Measurements from ENCODE around the gene ZNF780B. TPM values are rescaled to one million over a fixed set of nuclear protein-coding genes. Genes with fewer than 3 reads are reported as not detected.

The ZNF780B gene
- total RNA-seq, 4 donors from 2014 or later, result 14.6 to 33.9 (median 17.0) TPM

DNA sequence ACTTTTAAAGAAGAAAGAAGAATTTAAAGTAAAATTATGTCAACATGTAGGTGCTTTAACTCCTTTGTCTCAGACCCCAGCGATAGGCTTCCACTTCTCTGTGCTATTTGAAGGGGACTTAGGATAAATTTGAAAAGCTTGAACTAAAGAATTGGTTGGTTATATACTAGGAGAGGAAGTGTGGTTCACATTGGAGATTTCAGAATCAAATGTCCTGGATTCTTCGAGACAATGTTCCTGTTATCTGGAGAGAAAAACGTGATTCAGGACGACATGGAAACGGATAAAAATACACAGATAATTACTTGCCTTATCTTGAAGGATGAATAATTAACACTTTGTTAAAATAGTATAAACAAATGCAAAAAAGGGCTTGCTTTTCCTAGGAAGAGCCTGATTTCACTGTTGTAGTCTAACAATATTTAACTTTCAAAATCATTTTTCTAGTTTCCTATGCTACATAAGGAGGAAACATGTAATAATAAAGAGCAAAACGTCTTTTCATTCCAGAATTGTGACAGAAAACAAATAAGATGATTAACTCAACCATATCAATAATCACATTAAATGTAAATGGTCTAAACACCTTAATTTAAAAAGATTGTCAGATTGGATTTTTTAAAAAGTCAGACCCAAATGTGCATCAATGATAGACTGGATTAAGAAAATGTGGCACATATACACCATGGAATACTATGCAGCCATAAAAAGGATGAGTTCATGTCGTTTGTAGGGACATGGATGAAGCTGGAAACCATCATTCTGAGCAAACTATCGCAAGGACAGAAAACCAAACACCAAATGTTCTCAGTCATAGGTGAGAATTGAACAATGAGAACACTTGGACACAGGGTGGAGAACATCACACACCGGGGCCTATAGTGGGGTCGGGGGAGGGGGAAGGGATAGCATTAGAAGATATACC is 35.4 kb upstream of the ZNF780B start:
- H3K27me3 ChIP-seq, result peaks cover 0 to 1% of the 10 kb centered on the region in 2 donors
- peak overlapping the region; percentile 60 to 78 (median 72) for H3K4me3 ChIP-seq
- peak overlapping the region; percentile 60 to 93 (median 86) for H3K27ac ChIP-seq
- WGBS, 2 donors, result 45 to 48% methylated on average over 10 of the region's 10 CpGs
- H3K36me3 ChIP-seq, result peaks cover 0 to 4% (median 0%) of the 10 kb centered on the region in 3 donors
- no peak for DNase-seq (ENCODE audit: low spot score in 2 of 2)
- H3K9me3 ChIP-seq, result no peaks in the 10 kb centered on the region
- peaks cover 0 to 18% (median 4%) of the 10 kb centered on the region in 4 donors for H3K4me1 ChIP-seq
- no peak for TF ChIP-seq EP300 (IDR thresholded peaks at IDR 0.05)

DNA sequence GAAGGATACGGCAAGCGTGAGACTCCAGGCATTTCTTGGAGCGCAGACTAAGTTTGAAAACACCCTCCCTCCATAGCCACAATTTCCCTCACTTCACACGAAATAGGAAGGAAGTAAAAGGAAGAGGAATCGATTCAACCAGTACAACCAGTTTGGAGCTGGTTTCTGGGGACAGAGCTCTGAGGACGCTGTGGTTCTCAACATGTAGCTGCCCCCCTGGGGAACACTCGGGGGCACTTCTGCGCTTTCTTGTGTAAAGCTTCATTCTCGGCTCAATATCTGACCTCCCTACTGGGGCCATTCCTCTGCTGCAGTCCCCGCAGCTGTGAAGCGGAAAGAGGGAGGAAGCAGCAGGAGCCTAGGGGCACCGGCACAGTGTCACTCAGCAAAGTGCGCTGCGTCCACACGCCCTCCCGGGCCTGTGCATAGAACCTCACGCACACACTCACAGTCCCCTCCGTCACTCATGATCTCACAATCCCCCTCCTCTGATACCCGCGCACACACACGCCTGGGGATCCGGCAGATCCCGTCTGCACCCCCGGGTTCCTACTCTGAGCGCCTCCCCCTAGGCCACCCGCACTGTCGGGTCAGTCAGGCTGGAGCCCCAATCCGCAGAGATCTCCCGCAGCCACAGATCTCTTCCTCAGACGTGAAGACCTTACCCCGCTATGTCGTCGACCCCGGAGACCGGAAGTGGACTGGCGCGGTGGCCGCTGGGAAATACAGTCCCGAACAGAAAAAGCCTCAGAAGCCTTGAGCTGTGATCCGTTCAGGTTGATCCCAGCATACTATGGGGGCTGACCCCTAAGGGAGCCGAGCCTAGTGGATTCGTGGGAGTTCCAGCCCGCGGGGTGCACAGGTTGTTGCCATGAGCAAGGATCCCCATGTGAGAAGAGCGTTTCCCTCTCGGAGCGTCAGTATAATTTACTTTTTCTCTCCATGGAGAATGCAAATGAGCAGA is 34.5 kb upstream of the ZNF780B start, which contains the start of gene ZNF780A:
TSS of gene ZNF780A (minus strand) at position 703 of the 964 bp plus-strand sequence. CDS start 6,190 bp downstream, outside the sequence.
- WGBS, 2 donors, result 0 to 1% methylated on average over 44 to 47 of the region's 47 CpGs
- Histone ChIP-seq H3K27me3 (no peaks in the 10 kb centered on the region), H3K36me3 (peaks cover 0 to 7% (median 0%) of the 10 kb centered on the region in 3 donors), H3K4me1 (peaks cover 0 to 18% (median 4%) of the 10 kb centered on the region in 4 donors), H3K9me3 (no peaks in the 10 kb centered on the region), H3K27ac (peak within 1 kb of the TSS; percentile 60 to 93 (median 86)), H3K4me3 (peak within 1 kb of the TSS; percentile 60 to 78 (median 72))
- TF ChIP-seq EP300 (IDR thresholded peaks at IDR 0.05) (peak in 1 of 2 donors; percentile 74), POLR2A (IDR thresholded peaks at IDR 0.05) (peak in 1 of 2 donors; percentile 3)
- TF ChIP-seq, protein P1, sequence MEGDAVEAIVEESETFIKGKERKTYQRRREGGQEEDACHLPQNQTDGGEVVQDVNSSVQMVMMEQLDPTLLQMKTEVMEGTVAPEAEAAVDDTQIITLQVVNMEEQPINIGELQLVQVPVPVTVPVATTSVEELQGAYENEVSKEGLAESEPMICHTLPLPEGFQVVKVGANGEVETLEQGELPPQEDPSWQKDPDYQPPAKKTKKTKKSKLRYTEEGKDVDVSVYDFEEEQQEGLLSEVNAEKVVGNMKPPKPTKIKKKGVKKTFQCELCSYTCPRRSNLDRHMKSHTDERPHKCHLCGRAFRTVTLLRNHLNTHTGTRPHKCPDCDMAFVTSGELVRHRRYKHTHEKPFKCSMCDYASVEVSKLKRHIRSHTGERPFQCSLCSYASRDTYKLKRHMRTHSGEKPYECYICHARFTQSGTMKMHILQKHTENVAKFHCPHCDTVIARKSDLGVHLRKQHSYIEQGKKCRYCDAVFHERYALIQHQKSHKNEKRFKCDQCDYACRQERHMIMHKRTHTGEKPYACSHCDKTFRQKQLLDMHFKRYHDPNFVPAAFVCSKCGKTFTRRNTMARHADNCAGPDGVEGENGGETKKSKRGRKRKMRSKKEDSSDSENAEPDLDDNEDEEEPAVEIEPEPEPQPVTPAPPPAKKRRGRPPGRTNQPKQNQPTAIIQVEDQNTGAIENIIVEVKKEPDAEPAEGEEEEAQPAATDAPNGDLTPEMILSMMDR (IDR thresholded peaks at IDR 0.05), result no peak
- peak; percentile 37 to 58 for DNase-seq (ENCODE audit: low spot score in 2 of 2)

DNA sequence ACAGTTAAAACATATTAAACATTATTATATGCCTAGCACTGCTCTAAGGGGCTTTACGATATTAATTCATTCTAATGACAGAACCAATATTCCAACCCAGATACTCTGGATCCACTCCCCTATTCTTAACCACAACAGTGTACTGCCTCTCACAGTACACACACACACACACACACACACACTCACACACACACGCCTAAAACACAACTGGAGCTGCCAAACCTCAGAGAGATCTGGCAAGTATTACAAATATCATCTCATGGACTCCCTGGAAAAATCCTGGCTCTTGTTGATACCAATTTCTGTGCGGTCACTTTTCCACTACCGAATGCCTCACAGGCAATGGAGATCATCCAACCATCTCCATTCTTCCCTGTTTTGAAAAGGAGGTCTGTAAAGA is 33.4 kb upstream of the ZNF780B start:
- Histone ChIP-seq H3K27ac (peak overlapping the region in 3 of 4 donors; percentile 84 to 93 (median 87)), H3K9me3 (no peaks in the 10 kb centered on the region), H3K4me1 (peaks cover 0 to 18% (median 4%) of the 10 kb centered on the region in 4 donors), H3K4me3 (peak overlapping the region in 3 of 4 donors; percentile 60 to 78 (median 66)), H3K36me3 (peaks cover 0 to 18% (median 0%) of the 10 kb centered on the region in 3 donors), H3K27me3 (no peaks in the 10 kb centered on the region)
- no peak for DNase-seq (ENCODE audit: low spot score in 2 of 2)
- WGBS, 2 donors, result 56 to 59% methylated on average over 4 of the region's 4 CpGs
- TF ChIP-seq POLR2A (IDR thresholded peaks at IDR 0.05) (no peak), EP300 (IDR thresholded peaks at IDR 0.05) (no peak)
- TF ChIP-seq, protein P1 (IDR thresholded peaks at IDR 0.05), result no peak

DNA sequence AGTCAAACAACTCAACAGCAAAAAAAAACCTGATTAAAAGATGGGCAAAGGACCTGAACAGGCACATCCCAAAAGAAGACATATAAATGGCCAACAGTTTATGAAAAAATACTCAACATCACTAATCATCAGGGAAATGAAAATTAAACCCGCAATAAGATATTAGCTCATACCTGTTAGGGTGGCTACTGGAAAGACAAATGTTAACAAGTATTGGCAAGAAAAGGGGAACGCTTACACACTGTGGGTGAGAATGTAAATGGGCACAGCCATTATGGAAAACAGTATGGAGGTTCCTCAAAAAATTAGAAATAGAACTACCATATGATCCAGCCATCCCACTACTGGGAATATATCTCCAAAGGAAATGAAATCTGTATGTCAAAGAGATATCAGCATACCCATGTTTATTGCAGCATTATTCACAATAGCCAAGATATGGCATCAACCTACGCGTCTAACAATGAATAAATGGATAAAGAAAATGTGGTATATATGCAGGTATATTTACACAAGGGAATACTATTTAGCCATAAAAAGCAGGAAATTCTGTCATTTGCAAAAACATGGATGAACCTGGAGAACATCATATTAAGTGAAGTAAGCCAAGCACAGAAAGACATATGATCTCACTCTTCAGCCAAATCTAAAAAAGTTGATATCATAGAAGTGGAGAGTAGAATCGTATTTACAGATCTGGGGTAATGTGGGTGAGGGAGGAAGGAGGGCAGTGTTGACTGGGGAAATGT is 32.4 kb upstream of the ZNF780B start:
- Histone ChIP-seq H3K4me1 (peaks cover 0 to 18% (median 4%) of the 10 kb centered on the region in 4 donors), H3K27me3 (no peaks in the 10 kb centered on the region), H3K4me3 (no peak overlapping the region), H3K27ac (no peak overlapping the region), H3K36me3 (peaks cover 0 to 28% (median 0%) of the 10 kb centered on the region in 3 donors), H3K9me3 (no peaks in the 10 kb centered on the region)
- no peak for DNase-seq (ENCODE audit: low spot score in 2 of 2)
- whole genome bisulfite sequencing, 2 donors, result 74 to 88% methylated on average over 5 of the region's 5 CpGs
- TF ChIP-seq EP300 (IDR thresholded peaks at IDR 0.05) (no peak), POLR2A (IDR thresholded peaks at IDR 0.05) (no peak)
- TF ChIP-seq, protein P1 (IDR thresholded peaks at IDR 0.05), result no peak
